HG03196 (cell line): ENCODE measurements around the gene NOTCH3.

Experiments
- ATAC-seq: cut with Tn5 transposase; IDR thresholded peaks from one replicate; pipeline ENCODE4 v1.9.1; 2021; ENCODE audit not compliant: unreplicated experiment

The NOTCH3 gene

GRCh38 chr19:15236886-15237285 is 36.1 kb upstream of the NOTCH3 start:
- ATAC-seq = no peak

DNA sequence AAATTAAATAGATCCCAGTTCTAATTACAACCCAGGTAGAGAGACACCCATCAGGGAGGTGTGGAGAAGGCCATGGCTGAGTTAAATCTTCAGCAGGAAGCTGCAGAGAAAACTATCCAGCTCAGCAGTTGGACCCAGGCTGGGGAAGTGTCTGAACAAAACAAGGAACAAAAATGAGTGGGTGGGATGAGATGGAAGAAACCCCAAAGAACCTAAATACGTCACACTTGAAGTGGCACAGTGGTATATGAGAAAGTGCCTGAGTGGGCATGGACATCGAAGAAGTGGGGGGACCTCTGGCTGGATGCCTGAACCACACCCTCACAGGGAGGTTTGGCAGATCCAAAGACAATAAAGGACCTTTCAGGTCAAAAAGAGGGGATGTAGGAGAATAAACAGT is 35.0 kb upstream of the NOTCH3 start:
- ATAC-seq = no peak

DNA sequence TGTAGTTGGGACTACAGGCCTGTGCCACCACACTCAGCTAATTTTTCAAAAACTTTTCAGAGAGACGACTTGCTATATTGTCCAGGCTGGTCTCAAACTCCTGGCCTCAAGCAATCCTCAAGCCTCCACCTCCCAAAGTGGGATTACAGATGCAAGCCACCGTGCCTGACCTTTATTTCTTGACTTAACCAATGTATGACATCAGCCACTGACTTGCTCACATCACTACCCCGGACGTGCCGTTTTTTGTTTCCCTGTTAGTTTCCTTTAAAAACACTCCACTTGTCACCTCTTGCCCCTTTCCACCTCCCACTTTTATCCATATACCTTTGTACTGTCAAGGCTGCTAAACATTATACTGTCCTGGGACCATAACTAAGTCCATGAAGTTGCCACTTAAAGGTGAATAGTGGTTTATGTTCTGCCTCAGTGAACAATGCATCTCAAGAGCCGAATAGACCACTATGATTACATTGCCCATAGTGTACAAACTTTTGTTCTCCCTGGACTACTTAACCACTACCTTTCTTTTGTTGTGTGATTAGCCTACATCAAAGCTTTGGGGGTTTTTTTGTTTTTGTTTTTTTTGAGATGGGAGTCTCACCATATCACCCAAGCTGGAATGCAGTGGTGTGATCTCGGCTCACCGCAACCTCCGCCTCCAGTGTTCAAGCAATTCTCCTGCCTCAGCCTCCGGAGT is 33.8 kb upstream of the NOTCH3 start:
- ATAC-seq = no peak

DNA sequence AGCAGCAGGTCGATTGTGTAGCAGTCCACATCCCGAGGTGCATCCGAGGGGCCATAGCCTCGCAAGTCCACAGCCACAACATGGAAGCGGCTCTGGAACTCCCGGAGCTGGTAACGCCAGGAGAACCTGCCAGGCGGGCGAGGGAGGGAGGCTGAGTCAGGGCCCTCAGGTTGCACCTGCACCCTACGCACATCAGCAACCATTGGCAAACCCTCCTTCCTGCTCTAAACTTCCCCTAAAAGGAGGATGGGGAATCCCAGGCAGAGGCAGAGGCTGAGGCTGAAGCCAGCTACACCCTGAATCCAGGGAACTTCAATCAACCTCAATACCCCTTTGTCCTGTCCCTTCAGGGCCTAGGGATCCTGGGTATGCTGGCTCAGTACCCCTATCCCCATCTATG is 30.5 kb upstream of the NOTCH3 start:
- no peak for ATAC-seq

GRCh38 chr19:15227261-15227660 is 26.5 kb upstream of the NOTCH3 start:
- ATAC-seq = no peak

GRCh38 chr19:15225760-15226159 is 25.0 kb upstream of the NOTCH3 start:
- ATAC-seq = no peak

- ATAC-seq = no peak
Observed at GRCh38 chr19:15223649-15224361, 23.0 kb upstream of the NOTCH3 start.

- peak; percentile 69 for ATAC-seq
Observed at GRCh38 chr19:15222738-15223648, 22.2 kb upstream of the NOTCH3 start.

- no peak for ATAC-seq
Observed at GRCh38 chr19:15220833-15221232, 20.0 kb upstream of the NOTCH3 start.

- no peak for ATAC-seq
Observed at GRCh38 chr19:15218501-15218900, 17.7 kb upstream of the NOTCH3 start.

DNA sequence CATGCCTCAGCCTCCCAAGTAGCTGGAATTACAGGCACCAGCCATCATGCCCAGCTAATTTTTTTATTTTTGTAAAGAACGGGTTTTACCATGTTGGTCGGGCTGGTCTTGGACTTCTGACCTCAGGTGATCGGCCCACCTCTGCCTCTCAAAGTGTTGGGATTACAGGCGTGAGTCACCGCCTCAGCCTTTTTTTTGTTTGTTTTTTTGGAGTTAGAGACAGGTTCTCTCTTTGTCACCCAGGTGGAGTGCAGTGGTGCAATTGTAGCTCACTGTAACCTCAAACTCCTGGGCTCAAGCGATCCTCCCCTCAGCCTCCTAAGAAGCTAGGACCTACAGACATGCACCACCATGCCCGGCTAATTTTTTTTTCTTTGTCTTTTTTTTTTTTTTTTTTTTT is 15.6 kb upstream of the NOTCH3 start:
- ATAC-seq = no peak

GRCh38 chr19:15213715-15214381 is 13.1 kb upstream of the NOTCH3 start:
- ATAC-seq = no peak

- no peak for ATAC-seq
Observed at GRCh38 chr19:15212711-15213110, 11.9 kb upstream of the NOTCH3 start.

DNA sequence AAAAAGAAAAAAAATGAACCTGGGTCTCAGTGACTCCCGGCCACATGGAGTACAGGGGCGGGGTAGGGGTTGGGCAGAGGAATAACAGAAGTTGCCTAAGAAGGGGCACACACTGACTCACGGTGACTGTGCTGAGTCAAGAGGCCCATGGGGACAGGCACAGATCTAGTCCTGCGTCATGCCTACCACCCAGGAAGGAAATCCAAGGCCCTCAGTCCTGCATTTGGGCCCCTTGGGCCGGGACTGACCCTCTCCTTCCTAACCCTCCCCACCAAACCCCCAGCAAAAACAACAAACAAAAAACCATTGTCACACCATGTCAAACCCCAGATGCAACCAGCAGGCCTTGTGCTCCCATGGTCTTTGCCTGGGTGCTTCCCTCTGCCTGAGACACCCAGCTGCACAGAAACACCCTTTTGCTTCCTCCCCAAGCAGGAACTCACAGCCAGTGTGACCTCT is 9.6 kb upstream of the NOTCH3 start:
- no peak for ATAC-seq

DNA sequence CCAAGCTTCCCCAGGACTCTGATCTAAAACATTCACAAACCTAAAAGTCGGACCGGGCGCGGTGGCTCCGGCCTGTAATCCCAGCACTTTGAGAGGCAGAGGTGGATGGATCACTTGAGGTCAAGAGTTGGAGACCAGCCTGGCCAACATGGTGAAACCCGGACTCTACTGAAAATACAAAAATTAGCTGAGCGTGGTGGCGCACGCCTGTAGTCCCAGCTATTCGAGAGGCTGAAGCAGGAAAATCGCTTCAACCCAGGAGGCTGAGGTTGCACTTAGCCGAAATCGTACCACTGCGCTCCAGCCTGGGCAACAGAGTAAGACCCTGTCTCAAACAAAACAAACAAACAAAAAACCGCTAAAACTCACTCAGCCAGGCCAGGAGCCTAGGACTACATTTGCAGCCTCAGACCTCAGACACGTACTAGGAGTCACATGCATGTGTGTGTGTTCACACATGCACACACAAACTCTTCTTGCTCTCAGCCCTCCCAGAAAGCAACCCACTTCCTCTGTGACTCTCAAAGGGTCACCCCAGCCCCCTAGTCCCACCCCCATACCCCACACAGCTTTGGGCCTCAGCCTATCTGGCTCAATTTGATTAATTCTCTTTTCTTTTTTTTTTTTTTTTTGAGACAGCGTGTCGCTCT is 704 bp upstream of the NOTCH3 start:
- ATAC-seq = no peak

- no peak for ATAC-seq
Observed at GRCh38 chr19:15199661-15200552, 888 bp downstream of the NOTCH3 start.

DNA sequence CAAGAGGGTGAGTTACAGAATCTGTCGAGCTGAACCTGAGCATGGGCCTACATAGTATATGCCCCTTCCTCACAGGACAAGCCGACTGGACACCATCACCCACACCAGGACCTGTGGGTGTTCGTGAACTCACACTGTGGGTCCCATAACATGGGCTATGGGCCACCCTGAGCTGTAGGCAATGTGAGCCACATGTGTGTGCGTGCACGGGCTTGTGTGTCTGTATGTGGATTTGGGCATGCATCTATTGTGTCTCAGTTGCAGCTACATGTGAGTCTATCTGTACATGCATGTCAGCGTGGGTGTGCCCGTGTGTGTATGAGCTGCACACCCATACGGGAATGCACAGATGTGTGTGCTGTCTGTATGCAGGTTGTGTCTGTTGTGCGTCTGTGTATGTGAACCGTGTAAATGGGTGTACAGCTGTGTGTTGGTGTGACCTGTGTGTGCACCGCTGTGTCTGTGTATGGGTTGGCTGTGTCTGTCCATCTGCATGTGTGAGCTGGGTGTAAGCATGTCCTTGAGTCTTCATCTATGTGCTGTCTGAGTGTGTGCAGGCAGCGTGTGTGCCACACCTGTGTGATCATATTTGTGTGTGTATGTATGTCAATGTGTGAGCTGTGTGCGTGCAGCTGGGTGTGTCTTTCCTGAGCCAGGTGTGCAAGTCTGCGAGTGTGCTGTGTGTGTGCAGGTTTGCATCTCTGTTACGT is 1.7 kb downstream of the NOTCH3 start:
- no peak for ATAC-seq

DNA sequence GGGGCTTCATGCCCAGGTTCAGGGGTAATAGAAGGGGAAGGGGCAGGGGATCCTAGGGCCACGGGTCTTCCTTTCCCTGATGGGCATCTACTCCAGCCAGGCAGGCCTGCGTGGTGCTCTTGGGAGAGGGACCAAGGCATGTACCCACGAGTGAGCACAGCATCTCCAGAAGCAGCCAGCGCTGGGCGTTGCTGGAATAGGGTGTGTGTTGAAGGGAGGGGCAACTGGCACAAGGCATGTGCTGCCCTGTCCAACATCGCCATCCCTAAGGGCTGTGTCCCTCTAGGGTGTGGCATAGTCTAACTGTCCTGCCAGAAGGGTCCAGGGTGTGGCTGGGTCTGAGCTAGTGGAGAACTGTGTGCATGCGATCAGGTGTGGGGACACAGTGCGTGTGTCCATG is 2.9 kb downstream of the NOTCH3 start:
- ATAC-seq = no peak
